Kidney epithelial cell (primary cell): ENCODE data around the gene KCNH1. TPM values are rescaled to one million over a fixed set of nuclear protein-coding genes. Genes with fewer than 3 reads are reported as not detected.

ENCODE experiments used
- DNase-seq: peaks from one replicate; pipeline ENCODE4 v3.0.0-alpha.2; 2010; ENCODE audit warnings: low read depth
- H3K27me3 ChIP-seq: 2 replicates; pipeline ENCODE4 v1.6.0; 2011; ENCODE audit warnings: low read length; ENCODE audit not compliant: control insufficient read depth, insufficient read depth
- H3K36me3 ChIP-seq: 2 replicates; pipeline ENCODE4 v1.5.1; 2011; ENCODE audit warnings: low read length; ENCODE audit not compliant: control insufficient read depth, insufficient read depth
- H3K4me3 ChIP-seq: 2 replicates; pipeline ENCODE4 v1.5.1; 2011; ENCODE audit warnings: low read depth, mild to moderate bottlenecking, control low read depth, low read length
- CTCF ChIP-seq: IDR thresholded peaks from 2 replicates; pipeline ENCODE4 v1.5.1; 2011; ENCODE audit warnings: mild to moderate bottlenecking, moderate library complexity, low read length, control low read depth, inconsistent platforms; ENCODE audit not compliant: insufficient read depth, poor library complexity, severe bottlenecking
- total RNA-seq: library from RNA; depleted of rRNA; stranded (reverse); fragments of >200 nt; gene quantifications from 2 replicates; pipeline ENCODE4 v1.2.3, GENCODE V29; 2015

Gene KCNH1
- total RNA-seq, 1 donor from 2014 or later: 14.3 TPM

- Histone ChIP-seq H3K27me3 (no peaks in the 10 kb centered on the region), H3K36me3 (no peaks in the 10 kb centered on the region), H3K4me3 (no peak overlapping the region)
- no peak for TF ChIP-seq CTCF
- no peak for DNase-seq
Measured at GRCh38 chr1:210770396-210770984, 363.5 kb downstream of the KCNH1 start.

- Histone ChIP-seq H3K36me3 (no peaks in the 10 kb centered on the region), H3K27me3 (no peaks in the 10 kb centered on the region), H3K4me3 (no peak overlapping the region)
- no peak for TF ChIP-seq CTCF
- DNase-seq: no peak
Measured at GRCh38 chr1:210769473-210769872, 364.5 kb downstream of the KCNH1 start.

GRCh38 chr1:210764536-210764935, 369.4 kb downstream of the KCNH1 start:
- H3K36me3 ChIP-seq: no peaks in the 10 kb centered on the region
- no peak for TF ChIP-seq CTCF
- no peak for DNase-seq
- H3K4me3 ChIP-seq: no peak overlapping the region
- H3K27me3 ChIP-seq: no peaks in the 10 kb centered on the region

- Histone ChIP-seq H3K27me3 (no peaks in the 10 kb centered on the region), H3K36me3 (no peaks in the 10 kb centered on the region), H3K4me3 (no peak overlapping the region)
- no peak for DNase-seq
- no peak for TF ChIP-seq CTCF
Measured at GRCh38 chr1:210758761-210759160, 375.2 kb downstream of the KCNH1 start.

GRCh38 chr1:210758261-210758660, 375.7 kb downstream of the KCNH1 start:
- TF ChIP-seq CTCF: no peak
- no peak for DNase-seq

GRCh38 chr1:210757677-210758076, 376.3 kb downstream of the KCNH1 start:
- TF ChIP-seq CTCF: no peak
- H3K27me3 ChIP-seq: no peaks in the 10 kb centered on the region
- no peak for DNase-seq
- H3K36me3 ChIP-seq: no peaks in the 10 kb centered on the region
- no peak overlapping the region for H3K4me3 ChIP-seq

More at GRCh38 chr1:210758261-210758660, 375.7 kb downstream of the KCNH1 start:
- H3K4me3 ChIP-seq: no peak overlapping the region
- no peaks in the 10 kb centered on the region for H3K27me3 ChIP-seq
- H3K36me3 ChIP-seq: no peaks in the 10 kb centered on the region
